ENCODE measurements around the gene RSRP1.
"Not testable (repeated sequence)": the region's sequence is repeated elsewhere in the genome, so short reads cannot be mapped to it uniquely, and the experiment has no call there.

The RSRP1 gene

DNA sequence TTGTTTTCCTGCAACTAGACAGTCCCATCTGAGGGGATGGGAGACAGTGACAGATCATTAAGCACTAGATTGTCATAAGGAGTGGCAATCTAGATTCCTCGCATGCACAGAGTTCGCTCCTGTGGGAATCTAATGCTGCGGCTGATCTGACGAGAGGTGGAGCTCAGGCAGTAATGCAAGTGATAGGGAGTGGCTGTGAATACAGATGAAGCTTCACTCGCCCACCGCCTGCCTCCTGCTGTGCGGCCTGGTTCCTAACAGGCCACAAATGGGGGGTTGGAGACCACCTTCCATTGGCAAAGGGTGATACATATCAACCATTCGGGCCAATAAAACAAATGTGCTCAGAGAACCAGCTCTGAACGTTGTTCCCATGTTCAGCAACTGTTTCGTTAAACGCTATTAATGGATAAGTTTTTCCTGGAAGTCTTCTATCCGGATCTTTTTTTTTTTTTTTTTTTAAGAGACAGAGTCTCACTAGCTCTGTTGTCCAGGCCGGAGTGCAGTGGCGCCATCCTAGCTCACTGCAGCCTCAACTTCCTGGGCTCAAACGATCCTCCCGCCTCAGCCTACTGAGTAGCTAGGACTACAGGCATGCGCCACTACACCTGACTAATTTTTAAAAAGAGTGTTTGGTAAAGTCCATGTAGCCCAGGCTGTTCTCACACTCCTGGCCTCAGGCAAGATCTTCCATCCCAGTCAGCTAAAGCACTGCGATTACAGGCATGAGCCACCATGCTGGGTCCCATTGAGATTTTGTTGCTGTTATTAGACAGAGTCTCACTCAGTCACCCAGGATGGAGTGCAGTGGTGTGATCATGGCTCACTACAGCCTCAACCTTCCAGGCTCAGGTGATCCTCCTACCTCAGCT, 8.7 kb upstream of the RSRP1 start:
- no peak for DNase-seq

DNA sequence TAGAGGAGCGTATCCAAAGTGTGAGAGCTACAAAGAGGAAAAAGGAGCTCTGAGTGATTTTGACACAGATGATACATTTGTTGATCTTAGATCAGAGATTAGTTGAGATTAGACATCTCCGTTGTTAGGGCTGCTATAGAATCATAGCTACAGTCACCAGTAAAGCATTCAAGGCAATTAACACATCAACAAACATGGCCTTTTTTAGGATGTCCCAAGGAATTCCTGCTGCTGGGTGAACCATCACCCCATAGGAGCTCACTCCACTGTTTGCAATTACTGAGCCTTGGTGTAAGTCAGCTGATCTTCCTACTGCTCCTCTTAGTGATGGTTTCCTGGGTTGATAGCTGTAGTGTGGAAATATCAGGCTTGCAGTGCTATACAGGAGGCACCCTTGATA, 6.7 kb upstream of the RSRP1 start:
- no peak for DNase-seq

- DNase-seq: no peak
Measured at GRCh38 chr1:25247829-25248754, 838 bp upstream of the RSRP1 start.

- DNase-seq: peak; percentile 22
Measured at GRCh38 chr1:25246600-25247023, 642 bp downstream of the RSRP1 start.

- DNase-seq: no peak
Measured at GRCh38 chr1:25245809-25246599, 1.2 kb downstream of the RSRP1 start.

- no peak for DNase-seq
Measured at GRCh38 chr1:25245393-25245792, 1.9 kb downstream of the RSRP1 start.

DNA sequence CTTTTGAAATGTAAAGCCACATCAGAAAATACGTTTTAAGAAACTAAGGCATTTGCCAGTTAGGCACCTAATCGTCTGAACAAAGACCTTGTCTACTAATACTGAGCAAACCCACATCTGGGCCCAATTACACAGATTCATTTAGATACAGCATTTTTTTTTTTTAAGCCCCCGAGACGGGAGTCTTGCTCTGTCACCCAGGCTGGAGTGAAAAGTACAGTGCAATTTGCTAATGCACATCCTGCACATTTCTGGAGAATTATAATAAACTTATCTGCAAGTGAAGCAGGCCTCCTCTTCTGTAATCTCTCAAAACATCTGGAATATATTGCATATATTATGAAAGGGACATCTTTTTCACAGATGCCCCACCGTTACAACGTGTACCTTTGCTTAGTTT, 3.3 kb downstream of the RSRP1 start:
- no peak for DNase-seq

GRCh38 chr1:25239681-25240541, 7.3 kb downstream of the RSRP1 start:
- peak; percentile 93 for DNase-seq

DNA sequence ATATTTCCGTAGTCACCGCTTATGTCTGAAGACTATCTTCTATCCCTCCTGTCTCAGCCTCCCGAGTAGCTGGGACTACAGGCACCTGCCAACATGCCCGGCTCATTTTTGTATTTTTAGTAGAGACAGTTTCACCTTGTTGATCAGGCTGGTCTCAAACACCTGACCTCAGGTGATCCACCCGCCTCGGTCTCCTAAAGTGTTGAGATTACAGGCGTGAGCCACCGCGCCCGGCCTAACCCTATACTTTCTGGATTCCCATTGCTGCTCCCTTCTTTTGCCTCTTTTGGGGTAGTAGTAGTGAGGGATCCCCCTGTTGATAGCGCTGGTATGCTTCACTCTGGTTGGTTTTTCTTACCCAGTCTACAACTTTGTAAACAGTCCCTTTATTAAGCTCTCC, 9.2 kb downstream of the RSRP1 start:
- DNase-seq: no peak

DNA sequence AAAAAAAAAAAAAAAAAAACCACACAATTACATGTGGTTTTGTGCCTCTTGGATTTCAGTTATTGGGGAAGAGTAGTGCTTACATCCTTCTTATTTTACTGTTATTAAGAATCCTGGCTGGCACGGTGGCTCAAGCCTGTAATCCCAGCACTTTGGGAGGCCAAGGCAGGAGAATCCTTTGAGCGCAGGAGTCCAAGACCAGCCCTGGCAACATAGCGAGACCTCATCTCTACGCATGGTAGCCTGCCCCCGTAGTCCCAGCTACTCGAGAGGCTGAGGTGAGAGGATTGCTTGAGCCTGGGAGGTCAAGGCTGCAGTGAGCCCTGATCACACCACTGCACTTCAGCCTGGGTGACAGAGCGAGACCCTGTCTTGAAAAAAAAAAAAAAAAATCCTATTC, 11.0 kb downstream of the RSRP1 start:
- not testable (repeated sequence) for DNase-seq

GRCh38 chr1:25235411-25235810, 11.8 kb downstream of the RSRP1 start:
- DNase-seq: not testable (repeated sequence)

DNA sequence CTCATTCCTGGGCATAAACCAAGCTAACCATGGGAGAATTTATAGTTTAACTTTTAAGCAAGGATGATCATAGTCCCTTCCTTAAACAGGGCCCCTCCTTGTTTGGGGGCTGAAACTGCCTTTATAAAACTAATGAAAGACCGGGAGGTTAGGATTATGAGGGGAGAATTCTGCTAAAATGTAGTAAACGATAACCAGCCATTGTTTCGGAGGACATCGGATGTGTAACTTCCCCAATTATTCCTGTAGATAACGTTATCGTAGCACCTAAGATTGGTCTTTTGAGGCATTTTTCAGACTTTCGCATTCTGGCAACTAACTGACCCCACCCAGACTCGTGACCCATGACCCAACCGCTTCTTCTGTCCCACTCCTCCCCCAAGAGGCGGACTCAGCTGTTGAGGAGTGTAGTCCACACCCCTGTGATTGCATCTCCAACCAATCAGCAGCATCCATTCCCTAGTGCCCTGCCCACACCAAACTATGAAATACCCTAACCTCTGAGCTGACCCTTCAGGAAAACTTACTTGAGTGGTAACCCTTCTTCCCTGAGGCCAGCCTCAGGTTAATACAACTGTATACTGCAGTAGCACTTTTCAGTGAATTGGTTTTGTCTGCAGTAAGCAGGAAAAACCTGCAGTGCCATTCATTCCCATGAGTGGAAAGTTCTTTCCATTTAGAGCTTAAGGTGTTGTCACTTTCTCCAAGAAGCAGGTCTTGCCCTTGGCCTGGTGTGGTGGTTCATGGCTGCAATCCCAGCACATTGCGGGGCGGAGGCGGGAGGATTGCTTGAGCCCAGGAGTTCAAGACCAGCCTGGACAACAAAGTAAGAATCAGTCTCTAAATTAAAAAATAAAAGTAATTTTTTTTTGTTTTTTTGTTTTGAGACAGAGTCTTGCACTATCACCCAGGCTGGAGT, 14.1 kb downstream of the RSRP1 start:
- peak; percentile 68 for DNase-seq

GRCh38 chr1:25232027-25232865, 15.0 kb downstream of the RSRP1 start, which contains the start of gene SYF2:
Gene SYF2 (minus strand): TSS chr1:25232502. CDS start chr1:25232467, 35 bp downstream.
- peak; percentile 92 for DNase-seq

GRCh38 chr1:25223471-25223870, 23.8 kb downstream of the RSRP1 start:
- no peak for DNase-seq

DNA sequence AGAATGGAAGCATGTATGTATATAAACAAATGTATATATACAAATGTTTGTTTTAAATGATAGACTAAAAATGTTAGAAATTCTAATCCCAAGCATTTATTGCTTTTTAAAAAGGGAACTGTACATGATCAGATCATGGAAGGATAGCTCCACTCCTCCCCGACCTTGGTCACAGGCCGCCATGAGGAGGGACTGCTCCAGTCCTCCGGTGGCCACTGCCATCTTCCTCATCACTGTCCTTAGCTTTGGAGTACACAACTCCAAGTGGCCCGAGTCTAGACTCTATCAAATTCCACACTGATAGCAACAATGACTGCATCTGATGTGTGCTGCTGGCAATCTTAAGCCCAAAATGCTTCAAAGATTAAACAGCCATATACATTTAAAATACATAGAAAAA, 24.6 kb downstream of the RSRP1 start:
- DNase-seq: no peak

DNA sequence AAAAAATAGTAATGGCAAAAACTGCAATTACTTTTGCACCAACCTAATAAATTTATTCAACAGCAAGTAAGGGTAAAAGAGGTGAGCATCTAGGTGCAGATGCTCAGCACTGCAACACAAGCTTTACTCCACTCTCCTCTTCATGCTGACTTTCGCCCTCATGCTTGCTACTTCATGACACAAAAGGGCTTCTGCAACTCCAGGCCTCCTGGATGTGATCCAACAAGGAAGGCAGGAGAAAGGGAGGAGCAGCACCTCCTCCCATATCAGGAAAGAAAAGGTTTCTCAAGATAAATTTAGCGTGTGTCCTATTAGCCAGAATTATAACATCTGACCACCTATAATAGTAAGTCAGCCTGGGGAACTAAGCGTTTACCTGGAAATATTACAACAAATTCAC, 26.6 kb downstream of the RSRP1 start:
- no peak for DNase-seq

- no peak for DNase-seq
Measured at GRCh38 chr1:25219661-25220251, 27.5 kb downstream of the RSRP1 start.

DNA sequence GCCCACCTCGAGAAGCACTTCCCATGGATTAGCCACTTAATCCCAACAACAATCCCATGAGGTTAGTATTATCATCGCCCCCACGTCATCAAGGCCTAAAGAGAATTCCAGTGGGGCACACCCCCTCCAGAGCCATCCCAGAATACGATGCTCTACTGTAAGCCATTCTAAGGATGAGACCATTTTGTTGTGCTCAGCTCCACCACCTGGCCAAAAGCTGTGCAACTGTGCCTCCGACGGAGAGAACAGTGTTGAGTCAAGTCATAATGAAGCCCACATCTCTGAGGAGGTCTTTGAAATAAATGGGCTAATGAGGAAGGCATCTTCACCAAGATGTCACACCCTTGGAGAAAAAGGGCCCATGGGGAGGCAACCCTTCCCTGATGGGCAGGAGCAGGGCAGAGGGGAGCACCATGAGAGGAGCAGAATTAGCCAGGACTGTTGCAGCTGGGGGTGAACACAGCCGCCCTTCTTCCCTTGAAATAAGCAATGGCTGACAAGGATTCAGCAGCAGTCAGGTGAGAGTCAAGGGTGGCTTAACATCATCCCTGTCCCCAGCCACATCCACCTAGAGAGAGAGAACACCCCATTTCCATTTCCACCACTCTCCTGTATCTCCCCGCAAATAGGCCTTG, 29.5 kb downstream of the RSRP1 start:
- no peak for DNase-seq

- DNase-seq: no peak
Measured at GRCh38 chr1:25217015-25217414, 30.2 kb downstream of the RSRP1 start.
